Spleen (tissue), 11 donors: ENCODE data around the gene SLC13A5. TPM values are rescaled to one million over a fixed set of nuclear protein-coding genes. Genes with fewer than 3 reads are reported as not detected.

Source experiments
- DNase-seq: peaks from one replicate; pipeline ENCODE4 v3.0.0-alpha.2; 2020
- H3K27ac ChIP-seq, 8 donors: fragments of 200-600 bp; sonication (generic) in 7 of 8; 1 replicate in 4 of 8; 2 replicates in 4 of 8; pipeline versions ENCODE4 v1.5.0 to v1.8.0; 2016 to 2021; ENCODE audit warnings: inconsistent platforms in 4 of 8, mild to moderate bottlenecking in 4 of 8, moderate library complexity in 1 of 8
- H3K27me3 ChIP-seq, 7 donors: fragments of 200-600 bp; sonication (generic) in 6 of 7; replicated peaks in 1 of 7; 1 replicate in 4 of 7; 2 replicates in 3 of 7; pipeline versions ENCODE4 v1.5.0 to v1.8.0; 2016 to 2021; ENCODE audit warnings: inconsistent platforms in 3 of 7, mild to moderate bottlenecking in 1 of 7
- H3K36me3 ChIP-seq, 6 donors: fragments of 200-600 bp; sonication (generic) in 5 of 6; 1 replicate in 4 of 6; 2 replicates in 2 of 6; pipeline versions ENCODE4 v1.5.0 to v1.8.0; 2016 to 2021; ENCODE audit warnings: inconsistent platforms in 2 of 6
- H3K4me1 ChIP-seq, 6 donors: fragments of 200-600 bp; sonication (generic) in 5 of 6; 1 replicate in 3 of 6; 2 replicates in 3 of 6; pipeline versions ENCODE4 v1.5.0 to v1.8.0; 2016 to 2021; ENCODE audit warnings: inconsistent platforms in 3 of 6
- H3K4me3 ChIP-seq, 8 donors: fragments of 200-600 bp; sonication (generic) in 7 of 8; 1 replicate in 4 of 8; 2 replicates in 4 of 8; pipeline versions ENCODE4 v1.5.0 to v1.8.0; 2016 to 2021; ENCODE audit warnings: inconsistent platforms in 4 of 8, mild to moderate bottlenecking in 4 of 8, moderate library complexity in 2 of 8
- H3K9me3 ChIP-seq, 8 donors: fragments of 200-600 bp; sonication (generic) in 7 of 8; 1 replicate in 4 of 8; 2 replicates in 4 of 8; pipeline versions ENCODE4 v1.5.0 to v1.8.0; 2016 to 2021; ENCODE audit warnings: inconsistent platforms in 4 of 8
- CTCF ChIP-seq, 11 experiments: fragments of 200-600 bp in 7 of 11; fragments of 450-650 bp in 4 of 11; sonication (generic) in 4 of 11; IDR thresholded peaks in 8 of 11; conservative IDR thresholded peaks in 3 of 11; 1 replicate in 7 of 11; 2 replicates in 4 of 11; pipeline versions ENCODE4 v1.4.0 to v1.8.0; 2016 to 2021; ENCODE audit warnings: antibody characterized with exemption in 11 of 11, inconsistent platforms in 4 of 11, mild to moderate bottlenecking in 1 of 11
- POLR2A ChIP-seq, 3 donors: fragments of 450-650 bp; IDR thresholded peaks; one replicate each; pipeline ENCODE4 v1.5.1; 2017; ENCODE audit warnings: antibody characterized with exemption in 3 of 3, mild to moderate bottlenecking in 1 of 3
- POLR2AphosphoS5 ChIP-seq, 3 donors: sonication (generic); formaldehyde crosslinking; IDR thresholded peaks; one replicate each; pipeline ENCODE4 v1.5.1; 2017; ENCODE audit warnings: antibody characterized with exemption in 3 of 3
- WGBS, 5 donors: extraction: QIAGEN DNeasy Blood & Tissue Kit in 3 of 5; methylation state at CpG; one replicate each; pipeline versions ENCODE4 v1.1.5 to v1.1.7; 2013 to 2018; 5-methylcytosine and 5-hydroxymethylcytosine counted together
- intact Hi-C: fragments of 100-400 bp; cut with DNase I; formaldehyde crosslinking; loops from one replicate; pipeline ENCODE4 v1.15.0; 2023; ENCODE audit warnings: low total_unique reads
- polyA plus RNA-seq, 3 donors: library from polyadenylated mRNA; stranded (reverse); fragments of 200-250 nt; gene quantifications; one replicate each; pipeline ENCODE4 v1.2.1, GENCODE V29; 2013
- total RNA-seq, 7 donors: library from RNA; depleted of rRNA in 3 of 7; stranded (reverse); fragments of >200 nt in 3 of 7; fragmentation: NEBNext Ultra II Directional in 4 of 7; extraction: Animal tissue kit (Norgen Biotek cat#: 25700) in 4 of 7; gene quantifications; one replicate each; pipeline versions ENCODE4 v1.1.0 to v1.2.1, GENCODE V29; 2016 to 2021
- donor health status: healthy with polysubstance abuse.
- donor health status: DM: no; HTN: no; CAD: no; lungs with moderate emphysema.
- donor health status: DM: no; HTN: no; CAD: no.
- donor health status: Bipolar disorder and iron deficiency.
- donor health status: healthy.
- donor health status: DM: no; HTN: no; CAD: no.
- donor health status: DM: yes; HTN: yes; CAD: no.

The SLC13A5 gene
- total and polyA plus RNA-seq, 10 donors: 1.0 to 18.4 (median 5.4) TPM

GRCh38 chr17:6639586-6640535 lies 73.3 kb downstream of the SLC13A5 start:
- 0 to 1% (median 1%) methylated on average over 27 to 67 of the region's 67 CpGs for WGBS, 5 donors
- TF ChIP-seq POLR2AphosphoS5 (IDR thresholded peaks at IDR 0.05): no peak
- no peaks in the 10 kb centered on the region for H3K9me3 ChIP-seq
- H3K27me3 ChIP-seq: no peaks in the 10 kb centered on the region
- peaks cover 24 to 74% (median 42%) of the 10 kb centered on the region in 6 donors for H3K4me1 ChIP-seq
- peak overlapping the region; percentile 78 to 93 (median 91) for H3K27ac ChIP-seq
- intact Hi-C loops: no loop called here
- H3K4me3 ChIP-seq: peak overlapping the region; percentile 82 to 97 (median 92)
- DNase-seq: peak; percentile 89
- peaks cover 0 to 32% (median 20%) of the 10 kb centered on the region in 6 donors for H3K36me3 ChIP-seq

- TF ChIP-seq POLR2A (IDR thresholded peaks at IDR 0.05) (no peak), POLR2AphosphoS5 (IDR thresholded peaks at IDR 0.05) (no peak), CTCF (IDR thresholded peaks at IDR 0.05 in 8 of 11, conservative IDR thresholded peaks at IDR 0.05 in 3 of 11) (no peak)
- peak overlapping the region; percentile 82 to 97 (median 92) for H3K4me3 ChIP-seq
- no peaks in the 10 kb centered on the region for H3K9me3 ChIP-seq
- peaks cover 24 to 67% (median 42%) of the 10 kb centered on the region in 6 donors for H3K4me1 ChIP-seq
- intact Hi-C loops: no loop called here
- H3K36me3 ChIP-seq: peaks cover 0 to 32% (median 15%) of the 10 kb centered on the region in 6 donors
- DNase-seq: peak; percentile 76
- H3K27ac ChIP-seq: peak overlapping the region in 2 of 8 donors; percentile 88 to 93
- H3K27me3 ChIP-seq: no peaks in the 10 kb centered on the region
- WGBS, 5 donors: 51 to 59% (median 56%) methylated on average over 13 to 15 of the region's 15 CpGs
These were observed 74.1 kb downstream of the SLC13A5 start for GRCh38 chr17:6639014-6639585.

- DNase-seq: no peak
- TF ChIP-seq POLR2AphosphoS5 (IDR thresholded peaks at IDR 0.05) (no peak), POLR2A (IDR thresholded peaks at IDR 0.05) (no peak), CTCF (IDR thresholded peaks at IDR 0.05 in 8 of 11, conservative IDR thresholded peaks at IDR 0.05 in 3 of 11) (no peak)
- Histone ChIP-seq H3K27me3 (no peaks in the 10 kb centered on the region), H3K9me3 (no peaks in the 10 kb centered on the region), H3K4me3 (peak overlapping the region in 1 of 8 donors; percentile 94), H3K4me1 (peaks cover 24 to 59% (median 38%) of the 10 kb centered on the region in 6 donors), H3K27ac (no peak overlapping the region), H3K36me3 (peaks cover 0 to 32% (median 13%) of the 10 kb centered on the region in 6 donors)
- intact Hi-C loops: no loop called here
- WGBS, 5 donors: 51 to 72% (median 56%) methylated on average over 23 to 24 of the region's 24 CpGs
These were observed 74.9 kb downstream of the SLC13A5 start for GRCh38 chr17:6638046-6638908.

- Histone ChIP-seq H3K4me3 (no peak overlapping the region), H3K4me1 (peaks cover 24 to 51% (median 32%) of the 10 kb centered on the region in 6 donors), H3K27ac (no peak overlapping the region), H3K27me3 (no peaks in the 10 kb centered on the region), H3K36me3 (peaks cover 0 to 32% (median 17%) of the 10 kb centered on the region in 6 donors), H3K9me3 (no peaks in the 10 kb centered on the region)
- no peak for TF ChIP-seq POLR2A (IDR thresholded peaks at IDR 0.05)
- no peak for DNase-seq
- intact Hi-C loops: no loop called here
- 93 to 97% (median 94%) methylated on average over 6 of the region's 6 CpGs for WGBS, 5 donors
These were observed 75.7 kb downstream of the SLC13A5 start for GRCh38 chr17:6637458-6637840.
